ENCODE data around the gene CDK14.

The CDK14 gene

GRCh38 chr7:90738249-90738648 is 142.1 kb downstream of the CDK14 start:
- Histone ChIP-seq H3K36me3 (ENCODE audit: control insufficient read depth, insufficient read depth, low read length) (no peaks in the 10 kb centered on the region), H3K27me3 (replicated peaks; ENCODE audit: control insufficient read depth, insufficient read depth, low read length) (no peaks in the 10 kb centered on the region), H3K4me3 (replicated peaks; ENCODE audit: low read depth, low read length) (no peak overlapping the region)
- no peak for DNase-seq (ENCODE audit: extremely low read depth, insufficient read length)
- no peak for TF ChIP-seq CTCF (IDR thresholded peaks at IDR 0.05; ENCODE audit: insufficient read depth, low read length, poor library complexity, severe bottlenecking)

GRCh38 chr7:90739716-90740115 is 143.6 kb downstream of the CDK14 start:
- Histone ChIP-seq H3K4me3 (replicated peaks; ENCODE audit: low read depth, low read length) (no peak overlapping the region), H3K27me3 (replicated peaks; ENCODE audit: control insufficient read depth, insufficient read depth, low read length) (no peaks in the 10 kb centered on the region), H3K36me3 (ENCODE audit: control insufficient read depth, insufficient read depth, low read length) (no peaks in the 10 kb centered on the region)

GRCh38 chr7:90740386-90740785 is 144.3 kb downstream of the CDK14 start:
- TF ChIP-seq CTCF (IDR thresholded peaks at IDR 0.05; ENCODE audit: insufficient read depth, low read length, poor library complexity, severe bottlenecking), result no peak
- Histone ChIP-seq H3K36me3 (ENCODE audit: control insufficient read depth, insufficient read depth, low read length) (no peaks in the 10 kb centered on the region), H3K4me3 (replicated peaks; ENCODE audit: low read depth, low read length) (no peak overlapping the region), H3K27me3 (replicated peaks; ENCODE audit: control insufficient read depth, insufficient read depth, low read length) (no peaks in the 10 kb centered on the region)
- DNase-seq (ENCODE audit: extremely low read depth, insufficient read length), result no peak

More at GRCh38 chr7:90739716-90740115, 143.6 kb downstream of the CDK14 start:
- TF ChIP-seq CTCF (IDR thresholded peaks at IDR 0.05; ENCODE audit: insufficient read depth, low read length, poor library complexity, severe bottlenecking), result no peak
- no peak for DNase-seq (ENCODE audit: extremely low read depth, insufficient read length)

- Histone ChIP-seq H3K4me3 (replicated peaks; ENCODE audit: low read depth, low read length) (no peak overlapping the region), H3K36me3 (ENCODE audit: control insufficient read depth, insufficient read depth, low read length) (no peaks in the 10 kb centered on the region), H3K27me3 (replicated peaks; ENCODE audit: control insufficient read depth, insufficient read depth, low read length) (no peaks in the 10 kb centered on the region)
- TF ChIP-seq CTCF (IDR thresholded peaks at IDR 0.05; ENCODE audit: insufficient read depth, low read length, poor library complexity, severe bottlenecking), result no peak
- no peak for DNase-seq (ENCODE audit: extremely low read depth, insufficient read length)
Observed at GRCh38 chr7:90743626-90744025, 147.5 kb downstream of the CDK14 start.

- Histone ChIP-seq H3K4me3 (replicated peaks; ENCODE audit: low read depth, low read length) (no peak overlapping the region), H3K36me3 (ENCODE audit: control insufficient read depth, insufficient read depth, low read length) (no peaks in the 10 kb centered on the region), H3K27me3 (replicated peaks; ENCODE audit: control insufficient read depth, insufficient read depth, low read length) (no peaks in the 10 kb centered on the region)
- no peak for DNase-seq (ENCODE audit: extremely low read depth, insufficient read length)
- no peak for TF ChIP-seq CTCF (IDR thresholded peaks at IDR 0.05; ENCODE audit: insufficient read depth, low read length, poor library complexity, severe bottlenecking)
Observed at GRCh38 chr7:90747516-90747915, 151.4 kb downstream of the CDK14 start.

- Histone ChIP-seq H3K27me3 (replicated peaks; ENCODE audit: control insufficient read depth, insufficient read depth, low read length) (no peaks in the 10 kb centered on the region), H3K4me3 (replicated peaks; ENCODE audit: low read depth, low read length) (no peak overlapping the region), H3K36me3 (ENCODE audit: control insufficient read depth, insufficient read depth, low read length) (no peaks in the 10 kb centered on the region)
- DNase-seq (ENCODE audit: extremely low read depth, insufficient read length), result no peak
- no peak for TF ChIP-seq CTCF (IDR thresholded peaks at IDR 0.05; ENCODE audit: insufficient read depth, low read length, poor library complexity, severe bottlenecking)
Observed at GRCh38 chr7:90749262-90749661, 153.1 kb downstream of the CDK14 start.
